ENCODE results near the gene SLC11A2. TPM values are rescaled to one million over a fixed set of nuclear protein-coding genes. Genes with fewer than 3 reads are reported as not detected.

SLC11A2 gene
- total RNA-seq, 1 experiment from 2014 or later, result 47.9 TPM

DNA sequence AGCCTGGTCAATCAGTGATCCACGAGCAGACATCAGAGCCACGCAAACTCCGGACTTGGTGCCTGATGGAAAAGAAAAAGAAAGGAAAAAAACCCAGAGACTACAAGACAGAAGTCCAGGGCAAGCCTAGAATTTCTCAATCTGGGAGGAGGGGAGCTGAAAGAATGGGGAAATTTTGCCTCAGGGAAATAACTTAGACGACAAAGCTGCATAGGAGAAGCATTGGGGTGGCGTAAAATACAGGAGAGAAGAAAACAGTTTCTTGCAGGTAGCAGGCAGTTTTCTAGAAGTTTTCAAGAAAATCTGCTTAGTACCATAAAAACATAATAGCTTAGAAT, 2.6 kb upstream of the SLC11A2 start:
- Histone ChIP-seq H2BK12ac (ENCODE audit: insufficient read length, low read depth, low read length) (no peak overlapping the region), H4K91ac (ENCODE audit: insufficient read length, low read depth, low read length) (no peak overlapping the region), H3K79me2 (ENCODE audit: insufficient read depth, low read length) (peaks cover 4% of the 10 kb centered on the region), H2BK120ac (ENCODE audit: low read depth, low read length, poor library complexity, severe bottlenecking) (no peak overlapping the region), H3K4me1 (ENCODE audit: insufficient read depth, low read length) (peaks cover 3% of the 10 kb centered on the region; the same call in 1 of the 2 replicates), H3K23ac (ENCODE audit: insufficient read length, low read depth, low read length) (no peak overlapping the region), H3K4me2 (ENCODE audit: insufficient read depth, insufficient read length, low read length) (no peak overlapping the region), H2AFZ (ENCODE audit: low read length) (no peak overlapping the region), H3K27ac (ENCODE audit: insufficient read length, low read depth, low read length) (no peak overlapping the region), H3K27me3 (ENCODE audit: insufficient read depth, low read length) (no peaks in the 10 kb centered on the region), H3K9ac (ENCODE audit: extremely low read depth, insufficient read length, low read length) (no peak overlapping the region), H3T11ph (ENCODE audit: low read length) (no peak overlapping the region), H4K5ac (ENCODE audit: insufficient read length, low read depth, low read length) (no peak overlapping the region), H3K18ac (ENCODE audit: insufficient read length, low read depth, low read length) (no peak overlapping the region), H4K20me1 (ENCODE audit: control insufficient read depth, insufficient read depth, insufficient read length) (no peaks in the 10 kb centered on the region), H2BK20ac (ENCODE audit: low read depth, low read length, poor library complexity, severe bottlenecking) (no peak overlapping the region), H3K23me2 (ENCODE audit: insufficient read length, low read depth, low read length, poor library complexity, severe bottlenecking) (peaks cover 5% of the 10 kb centered on the region), H2BK15ac (ENCODE audit: low read depth, low read length) (no peak overlapping the region), H4K8ac (replicated peaks; ENCODE audit: insufficient read length, low read depth, low read length) (no peak overlapping the region), H3K79me1 (ENCODE audit: insufficient read depth, low read depth, low read length, poor library complexity, severe bottlenecking) (no peaks in the 10 kb centered on the region), H3K14ac (ENCODE audit: insufficient read depth, low read length) (no peak overlapping the region), H3K9me3 (ENCODE audit: control insufficient read depth, low read depth, low read length) (no peaks in the 10 kb centered on the region), H3K4ac (ENCODE audit: low read depth, low read length) (no peak overlapping the region), H3K56ac (ENCODE audit: insufficient read length, low read depth, low read length) (no peak overlapping the region), H2BK5ac (ENCODE audit: insufficient read length, low read length) (no peak overlapping the region), H2AK5ac (ENCODE audit: insufficient read length, low read length) (no peak overlapping the region)
- DNase-seq, result no peak
- peaks cover 4% of the 10 kb centered on the region for H3K27me3 Mint-ChIP-seq (ENCODE audit: low read depth)
- no peaks in the 10 kb centered on the region for H3K36me3 Mint-ChIP-seq (ENCODE audit: insufficient read depth in 1 of 3, low read depth in 3 of 3)
- TF ChIP-seq, protein P1, sequence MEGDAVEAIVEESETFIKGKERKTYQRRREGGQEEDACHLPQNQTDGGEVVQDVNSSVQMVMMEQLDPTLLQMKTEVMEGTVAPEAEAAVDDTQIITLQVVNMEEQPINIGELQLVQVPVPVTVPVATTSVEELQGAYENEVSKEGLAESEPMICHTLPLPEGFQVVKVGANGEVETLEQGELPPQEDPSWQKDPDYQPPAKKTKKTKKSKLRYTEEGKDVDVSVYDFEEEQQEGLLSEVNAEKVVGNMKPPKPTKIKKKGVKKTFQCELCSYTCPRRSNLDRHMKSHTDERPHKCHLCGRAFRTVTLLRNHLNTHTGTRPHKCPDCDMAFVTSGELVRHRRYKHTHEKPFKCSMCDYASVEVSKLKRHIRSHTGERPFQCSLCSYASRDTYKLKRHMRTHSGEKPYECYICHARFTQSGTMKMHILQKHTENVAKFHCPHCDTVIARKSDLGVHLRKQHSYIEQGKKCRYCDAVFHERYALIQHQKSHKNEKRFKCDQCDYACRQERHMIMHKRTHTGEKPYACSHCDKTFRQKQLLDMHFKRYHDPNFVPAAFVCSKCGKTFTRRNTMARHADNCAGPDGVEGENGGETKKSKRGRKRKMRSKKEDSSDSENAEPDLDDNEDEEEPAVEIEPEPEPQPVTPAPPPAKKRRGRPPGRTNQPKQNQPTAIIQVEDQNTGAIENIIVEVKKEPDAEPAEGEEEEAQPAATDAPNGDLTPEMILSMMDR (conservative IDR thresholded peaks at IDR 0.05), result no peak
- no CpG with 5 or more reads among the region's 5 CpGs for WGBS (ENCODE audit: extremely low coverage, insufficient read length, low lambda C conversion rate)
- no peak overlapping the region for H3K4me3 Mint-ChIP-seq
- no peak overlapping the region for H3K27ac Mint-ChIP-seq
- peaks cover 37 to 38% of the 10 kb centered on the region in 2 experiments for H3K4me1 Mint-ChIP-seq
- no peaks in the 10 kb centered on the region for H3K9me3 Mint-ChIP-seq

Data from H9 (cell line).